Anterior cingulate cortex (tissue), 58 donors: ENCODE measurements around the gene UNC5C.
A peak's percentile ranks its signal among the peaks of the same experiment; 100 is the strongest.

ENCODE experiments used
- DNase-seq, 58 donors: peaks; one replicate each; lab custom pipeline; 2025; lab: John Stamatoyannopoulos, UW

Gene UNC5C

DNA sequence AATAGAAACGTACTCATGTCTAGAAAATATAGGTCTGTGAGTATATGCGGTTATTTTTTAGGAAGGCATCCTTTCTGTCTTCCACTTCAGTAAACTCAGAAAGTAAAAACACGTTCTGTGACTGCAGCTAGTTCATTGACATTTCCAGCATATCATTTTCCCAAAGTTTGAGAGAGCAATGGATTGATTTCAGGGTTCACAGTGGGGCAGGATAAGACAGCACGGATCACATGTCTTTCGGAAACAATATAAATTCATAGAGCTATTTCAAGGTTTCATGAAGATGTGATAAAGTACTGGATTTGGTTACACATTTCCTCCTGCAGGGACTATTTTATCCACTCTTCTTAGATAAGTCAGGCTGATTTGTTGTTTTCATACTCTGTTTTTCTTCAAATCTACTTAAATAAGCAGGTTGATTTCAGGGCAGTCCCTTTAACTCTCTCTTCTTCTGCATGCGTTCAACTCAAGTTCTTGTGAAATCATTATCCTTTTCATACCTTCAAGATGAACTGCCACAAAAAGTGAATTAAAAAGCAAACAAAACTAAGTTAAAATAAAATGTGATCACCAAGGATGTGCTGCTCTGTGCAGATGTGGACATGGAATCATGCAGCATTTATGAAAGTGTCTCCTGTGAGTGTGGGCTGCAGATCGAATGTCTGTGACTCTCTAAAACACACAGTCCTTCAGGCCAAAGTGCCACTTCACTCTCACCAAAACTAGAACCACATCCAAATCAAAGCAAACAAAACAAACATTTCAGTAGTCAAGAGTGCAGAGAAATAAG is 187.7 kb downstream of the UNC5C start:
- DNase-seq, result no peak

- no peak for DNase-seq
These were observed 188.4 kb downstream of the UNC5C start for GRCh38 chr4:95360256-95360903.

DNA sequence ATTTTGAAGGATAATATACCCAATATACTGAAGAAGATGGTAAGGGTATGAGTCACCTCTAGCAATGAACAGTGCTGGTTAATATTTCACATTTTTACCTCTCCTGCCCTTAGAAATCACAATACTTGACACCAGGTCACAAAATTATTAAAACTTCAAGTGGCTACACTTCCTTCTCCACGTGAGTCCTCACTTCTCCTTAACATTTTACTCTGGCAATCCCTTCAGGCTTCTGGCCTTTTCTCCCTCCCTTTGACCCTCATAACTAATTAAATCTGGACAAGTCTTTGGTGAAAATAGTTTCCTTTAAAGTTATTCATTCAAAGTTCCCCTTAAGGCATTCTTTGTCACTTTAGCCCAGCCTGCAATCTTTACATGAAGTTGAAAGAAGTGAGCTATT is 190.4 kb downstream of the UNC5C start:
- no peak for DNase-seq

- DNase-seq, result no peak
These were observed 193.8 kb downstream of the UNC5C start for GRCh38 chr4:95355021-95355420.

GRCh38 chr4:95348418-95348817 is 200.4 kb downstream of the UNC5C start:
- DNase-seq, result no peak

GRCh38 chr4:95343235-95343634 is 205.5 kb downstream of the UNC5C start:
- DNase-seq, result no peak

GRCh38 chr4:95340191-95340590 is 208.6 kb downstream of the UNC5C start:
- DNase-seq, result no peak

DNA sequence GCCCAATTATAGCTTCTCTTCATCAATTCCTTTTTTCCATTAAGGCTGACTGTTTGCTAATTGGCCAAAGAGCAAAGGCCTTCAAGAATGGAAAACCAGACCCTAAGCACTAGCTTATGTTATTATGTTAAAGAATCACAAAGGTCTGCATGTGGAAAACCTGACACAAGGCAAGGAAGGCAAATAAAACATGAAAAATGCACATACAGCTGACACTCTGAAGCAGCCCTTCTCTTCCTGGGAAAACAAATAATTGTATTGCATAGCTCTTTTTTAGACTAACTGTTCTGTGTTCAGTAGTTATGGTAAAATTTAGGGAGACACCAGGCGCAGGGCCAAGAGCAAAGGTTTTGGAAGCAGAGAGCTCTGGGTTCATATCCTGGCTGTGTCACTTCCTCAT is 223.1 kb downstream of the UNC5C start:
- DNase-seq, result no peak

DNA sequence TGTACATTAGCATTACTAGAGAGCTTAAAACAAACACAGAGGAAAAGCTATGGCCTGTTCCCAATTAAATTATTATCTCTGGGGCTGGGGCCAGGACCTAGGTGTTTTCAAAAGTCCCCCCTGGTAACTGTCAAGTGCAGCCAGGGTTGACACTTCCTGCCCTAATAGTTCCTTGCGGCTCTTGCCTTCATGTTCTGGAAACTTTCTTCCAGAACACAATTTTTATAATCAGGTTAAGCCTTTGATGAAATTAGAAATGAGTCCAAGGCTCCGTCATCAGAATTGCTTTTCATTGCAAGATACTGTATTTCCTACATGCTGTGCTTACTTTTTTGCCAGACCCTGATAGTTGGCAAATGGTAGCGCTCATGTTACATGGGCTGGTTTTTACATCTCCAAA is 229.6 kb downstream of the UNC5C start:
- no peak for DNase-seq

DNA sequence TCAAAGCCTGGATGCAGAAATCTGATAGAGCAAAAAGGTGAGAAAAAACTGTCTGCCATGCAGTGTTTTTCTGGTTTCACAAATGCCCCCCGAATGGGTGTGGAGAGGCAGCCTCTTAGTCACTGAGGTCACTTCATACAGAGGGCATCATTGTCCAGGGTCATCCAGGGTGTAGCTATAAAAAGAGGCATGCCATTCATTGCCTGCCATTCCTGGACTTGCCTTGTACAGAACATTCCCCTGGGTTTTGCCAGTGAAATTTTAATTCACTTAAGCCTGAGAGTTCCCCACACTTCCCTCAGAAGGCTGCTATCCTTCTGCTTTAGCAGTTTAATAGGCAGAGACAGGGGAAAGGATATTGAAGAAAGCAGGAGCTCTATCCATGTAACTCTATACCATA is 230.3 kb downstream of the UNC5C start:
- peak in 5 of 58 donors; percentile 16 to 33 (median 19) for DNase-seq

- no peak for DNase-seq
These were observed 230.7 kb downstream of the UNC5C start for GRCh38 chr4:95318044-95318443.

DNA sequence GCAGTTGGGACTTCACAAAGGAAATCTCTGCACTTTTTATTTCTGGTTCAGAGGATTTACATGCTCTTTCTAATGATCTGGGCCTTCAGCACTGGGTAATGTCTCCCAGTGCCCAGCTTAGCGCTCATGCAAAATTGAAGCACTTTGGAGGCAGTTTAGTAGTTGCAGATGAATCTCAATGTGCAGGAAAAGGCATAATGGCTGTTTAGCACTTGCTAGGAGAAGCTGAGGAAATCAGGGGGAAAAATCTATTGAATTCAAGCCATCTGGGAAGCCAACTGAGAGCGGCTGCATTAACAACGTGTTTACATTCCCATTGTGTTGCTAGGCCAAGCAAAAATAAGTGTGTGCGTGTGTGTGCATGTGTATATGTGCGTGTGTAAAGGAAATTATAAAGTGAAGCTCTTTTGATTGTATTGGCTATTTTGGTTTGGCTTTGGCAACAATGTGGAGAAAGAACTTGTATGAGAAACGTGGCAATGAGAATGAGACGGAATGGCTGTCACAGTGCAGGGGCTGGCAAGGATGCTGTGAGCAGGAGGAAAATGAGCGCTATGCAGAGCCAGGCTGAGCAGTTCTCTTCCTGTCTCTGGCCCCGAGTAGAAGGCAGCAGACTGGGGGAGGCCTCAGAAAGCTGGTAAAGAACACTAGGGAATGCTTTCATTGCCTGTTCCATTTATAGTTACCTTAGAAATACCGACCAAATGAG is 231.5 kb downstream of the UNC5C start:
- peak in 26 of 58 donors; percentile 2 to 70 (median 24) for DNase-seq

DNA sequence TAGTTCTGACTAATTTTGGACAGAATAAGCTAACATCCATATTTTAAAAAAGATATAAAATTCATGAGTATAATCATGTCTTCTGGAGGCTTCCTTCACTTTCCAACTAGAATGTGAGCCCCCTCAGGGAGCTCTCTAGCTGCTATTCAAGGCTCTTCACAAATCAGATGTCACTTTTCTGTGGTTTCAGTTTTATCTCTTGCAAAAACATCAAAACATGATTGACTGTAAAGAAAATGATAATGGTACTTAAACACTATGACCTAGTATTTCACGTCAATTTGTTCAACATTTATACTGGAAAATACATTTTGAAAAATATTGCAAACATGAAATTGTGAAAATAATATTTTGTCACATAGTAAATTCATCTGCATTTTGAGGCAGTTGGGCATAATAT is 234.2 kb downstream of the UNC5C start:
- DNase-seq, result no peak

GRCh38 chr4:95304898-95305297 is 243.9 kb downstream of the UNC5C start:
- peak in 10 of 58 donors; percentile 6 to 70 (median 24) for DNase-seq

- no peak for DNase-seq
These were observed 248.5 kb downstream of the UNC5C start for GRCh38 chr4:95300304-95300703.

- no peak for DNase-seq
These were observed 252.7 kb downstream of the UNC5C start for GRCh38 chr4:95296052-95296451.

DNA sequence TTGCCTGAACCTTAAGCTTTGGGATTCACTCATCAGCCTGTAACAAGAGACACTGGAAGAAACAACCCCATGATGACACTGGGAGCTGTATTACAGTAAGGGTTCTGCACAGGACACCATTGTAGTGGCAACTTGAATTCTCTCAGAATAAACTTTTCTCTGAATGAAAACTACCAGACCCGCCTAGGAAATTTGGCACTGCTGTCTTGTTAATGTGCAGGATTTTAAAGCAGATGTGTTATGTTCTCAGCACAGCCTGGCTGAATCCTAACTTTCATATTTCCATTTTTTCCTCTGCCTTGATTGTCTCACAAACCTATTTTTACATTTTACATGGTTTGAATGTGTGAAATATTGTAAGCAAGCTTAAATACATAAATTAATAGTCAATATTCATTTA is 253.6 kb downstream of the UNC5C start:
- peak in 1 of 58 donors; percentile 13 for DNase-seq

DNA sequence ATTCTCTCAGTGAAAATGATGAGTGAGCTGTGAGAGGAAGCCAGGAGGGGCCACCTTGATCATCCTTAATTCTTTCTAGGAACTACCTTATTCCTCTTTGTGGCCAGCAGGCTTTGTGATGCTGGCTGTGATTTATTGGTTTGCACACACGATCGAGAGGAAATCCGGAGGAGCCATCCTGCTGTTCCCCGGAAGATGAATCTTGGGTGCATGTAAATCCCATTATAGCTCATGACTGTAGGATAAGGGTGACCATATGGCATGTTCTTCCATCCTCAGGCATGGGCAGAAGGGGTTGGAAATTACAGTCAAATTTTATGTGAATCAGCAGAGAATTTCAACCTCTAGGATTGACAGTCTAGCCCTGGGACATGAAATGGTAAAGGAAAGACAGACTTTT is 254.5 kb downstream of the UNC5C start:
- no peak for DNase-seq

DNA sequence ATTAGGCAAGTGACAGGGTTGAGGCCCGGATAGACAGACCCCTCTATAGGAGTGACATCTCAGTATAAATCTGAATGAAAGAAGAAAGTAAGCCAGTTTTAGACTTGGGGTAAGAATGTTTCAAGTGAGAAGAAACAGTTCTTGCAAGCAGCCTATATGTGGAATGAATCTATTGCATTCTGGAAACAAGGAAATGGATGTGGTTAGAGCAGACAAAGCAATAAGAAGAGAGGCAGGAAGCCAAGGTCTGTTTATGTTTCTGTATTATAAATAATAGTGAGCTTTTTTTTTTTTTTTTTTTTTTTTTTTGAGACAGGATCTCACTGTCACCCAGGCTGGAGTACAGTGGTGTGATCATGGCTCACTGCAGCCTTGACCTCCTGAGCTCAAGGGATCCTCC is 255.8 kb downstream of the UNC5C start:
- no peak for DNase-seq

- DNase-seq, result no peak
These were observed 258.1 kb downstream of the UNC5C start for GRCh38 chr4:95290702-95291101.

GRCh38 chr4:95289028-95289634 is 259.6 kb downstream of the UNC5C start:
- DNase-seq, result no peak
